Measurements from ENCODE around the gene ITK. TPM values are rescaled to one million over a fixed set of nuclear protein-coding genes. Genes with fewer than 3 reads are reported as not detected.

The ITK gene
- total and polyA plus RNA-seq, 12 donors, result 0.22 to 2.7 (median 0.92) TPM; not detected in 1

GRCh38 chr5:157196045-157196444 lies 15.4 kb downstream of the ITK start:
- H3K9me3 ChIP-seq (replicated peaks in 1 of 3), result no peaks in the 10 kb centered on the region
- H3K4me1 ChIP-seq (replicated peaks in 1 of 2), result no peaks in the 10 kb centered on the region
- DNase-seq, result no peak
- H3K27ac ChIP-seq, result no peak overlapping the region
- TF ChIP-seq CTCF (IDR thresholded peaks at IDR 0.05) (no peak), POLR2A (IDR thresholded peaks at IDR 0.05) (no peak)
- H3K36me3 ChIP-seq (replicated peaks in 1 of 2), result no peaks in the 10 kb centered on the region
- intact Hi-C loops (cut with DNase I), result no loop called here
- no peak overlapping the region for H3K4me3 ChIP-seq
- no peaks in the 10 kb centered on the region for H3K27me3 ChIP-seq

- intact Hi-C loops (cut with DNase I), result no loop called here
- WGBS, 4 donors, result 82 to 94% (median 85%) methylated on average over 3 of the region's 3 CpGs
- TF ChIP-seq CTCF (IDR thresholded peaks at IDR 0.05), result no peak
- TF ChIP-seq POLR2A (IDR thresholded peaks at IDR 0.05), result no peak
Measured at GRCh38 chr5:157197086-157197485, 16.4 kb downstream of the ITK start.

GRCh38 chr5:157198277-157198986 lies 17.8 kb downstream of the ITK start:
- H3K27me3 ChIP-seq, result no peaks in the 10 kb centered on the region
- TF ChIP-seq POLR2A (IDR thresholded peaks at IDR 0.05), result no peak
- no peak for TF ChIP-seq CTCF (IDR thresholded peaks at IDR 0.05)
- H3K27ac ChIP-seq, result no peak overlapping the region
- DNase-seq, result no peak
- H3K4me3 ChIP-seq, result no peak overlapping the region
- no peaks in the 10 kb centered on the region for H3K9me3 ChIP-seq (replicated peaks in 1 of 3)
- H3K36me3 ChIP-seq (replicated peaks in 1 of 2), result no peaks in the 10 kb centered on the region
- intact Hi-C loops (cut with DNase I), result no loop called here
- no peaks in the 10 kb centered on the region for H3K4me1 ChIP-seq (replicated peaks in 1 of 2)
- WGBS, 4 donors, result 54 to 73% (median 58%) methylated on average over 4 to 5 of the region's 5 CpGs

More at GRCh38 chr5:157197086-157197485, 16.4 kb downstream of the ITK start:
- Histone ChIP-seq H3K4me1 (replicated peaks in 1 of 2) (no peaks in the 10 kb centered on the region), H3K27ac (no peak overlapping the region), H3K27me3 (no peaks in the 10 kb centered on the region), H3K4me3 (no peak overlapping the region), H3K36me3 (replicated peaks in 1 of 2) (no peaks in the 10 kb centered on the region), H3K9me3 (replicated peaks in 1 of 3) (no peaks in the 10 kb centered on the region)
- DNase-seq, result no peak

- intact Hi-C loops (cut with DNase I), result no loop called here
- TF ChIP-seq POLR2A (IDR thresholded peaks at IDR 0.05) (no peak), CTCF (IDR thresholded peaks at IDR 0.05) (no peak)
Measured at GRCh38 chr5:157201857-157202256, 21.2 kb downstream of the ITK start.

More at GRCh38 chr5:157201857-157202256, 21.2 kb downstream of the ITK start:
- Histone ChIP-seq H3K9me3 (replicated peaks in 1 of 3) (no peaks in the 10 kb centered on the region), H3K4me3 (no peak overlapping the region), H3K27ac (no peak overlapping the region), H3K4me1 (replicated peaks in 1 of 2) (no peaks in the 10 kb centered on the region), H3K27me3 (no peaks in the 10 kb centered on the region), H3K36me3 (replicated peaks in 1 of 2) (no peaks in the 10 kb centered on the region)
- 72 to 92% (median 76%) methylated on average over 4 of the region's 4 CpGs for WGBS, 4 donors
- no peak for DNase-seq

Measured in adrenal gland (tissue), 12 donors.